Measurements from ENCODE around the gene ASXL3.

Gene ASXL3

GRCh38 chr18:33664241-33664874 lies 86.3 kb downstream of the ASXL3 start:
- no peak for DNase-seq (ENCODE audit: low spot score)

GRCh38 chr18:33665187-33665586 lies 87.2 kb downstream of the ASXL3 start:
- DNase-seq (ENCODE audit: low spot score), result no peak

GRCh38 chr18:33665641-33666040 lies 87.6 kb downstream of the ASXL3 start:
- DNase-seq (ENCODE audit: low spot score), result no peak

- no peak for DNase-seq (ENCODE audit: low spot score)
Measured at GRCh38 chr18:33666915-33667314, 88.9 kb downstream of the ASXL3 start.

GRCh38 chr18:33669589-33669988 lies 91.6 kb downstream of the ASXL3 start:
- no peak for DNase-seq (ENCODE audit: low spot score)

GRCh38 chr18:33670029-33670428 lies 92.0 kb downstream of the ASXL3 start:
- no peak for DNase-seq (ENCODE audit: low spot score)

- peak; percentile 19 for DNase-seq (ENCODE audit: low spot score)
Measured at GRCh38 chr18:33673689-33674088, 95.7 kb downstream of the ASXL3 start.

GRCh38 chr18:33676593-33676992 lies 98.6 kb downstream of the ASXL3 start:
- DNase-seq (ENCODE audit: low spot score), result no peak

- DNase-seq (ENCODE audit: low spot score), result no peak
Measured at GRCh38 chr18:33677891-33678290, 99.9 kb downstream of the ASXL3 start.

GRCh38 chr18:33682436-33682835 lies 104.4 kb downstream of the ASXL3 start:
- no peak for DNase-seq (ENCODE audit: low spot score)

- no peak for DNase-seq (ENCODE audit: low spot score)
Measured at GRCh38 chr18:33694593-33694992, 116.6 kb downstream of the ASXL3 start.

GRCh38 chr18:33696332-33697162 lies 118.5 kb downstream of the ASXL3 start:
- DNase-seq (ENCODE audit: low spot score), result no peak

GRCh38 chr18:33697498-33697897 lies 119.5 kb downstream of the ASXL3 start:
- DNase-seq (ENCODE audit: low spot score), result no peak

- DNase-seq (ENCODE audit: low spot score), result no peak
Measured at GRCh38 chr18:33699372-33699771, 121.4 kb downstream of the ASXL3 start.

- DNase-seq (ENCODE audit: low spot score), result no peak
Measured at GRCh38 chr18:33700513-33700976, 122.5 kb downstream of the ASXL3 start.

GRCh38 chr18:33702625-33703024 lies 124.6 kb downstream of the ASXL3 start:
- no peak for DNase-seq (ENCODE audit: low spot score)

- no peak for DNase-seq (ENCODE audit: low spot score)
Measured at GRCh38 chr18:33706391-33706790, 128.4 kb downstream of the ASXL3 start.

- no peak for DNase-seq (ENCODE audit: low spot score)
Measured at GRCh38 chr18:33708876-33709275, 130.9 kb downstream of the ASXL3 start.

- DNase-seq (ENCODE audit: low spot score), result no peak
Measured at GRCh38 chr18:33710269-33710668, 132.2 kb downstream of the ASXL3 start.

- DNase-seq (ENCODE audit: low spot score), result no peak
Measured at GRCh38 chr18:33711514-33711913, 133.5 kb downstream of the ASXL3 start.

- DNase-seq (ENCODE audit: low spot score), result no peak
Measured at GRCh38 chr18:33712719-33713118, 134.7 kb downstream of the ASXL3 start.

GRCh38 chr18:33716061-33716683 lies 138.2 kb downstream of the ASXL3 start:
- DNase-seq (ENCODE audit: low spot score), result no peak

GRCh38 chr18:33717339-33717738 lies 139.3 kb downstream of the ASXL3 start:
- DNase-seq (ENCODE audit: low spot score), result no peak
